Neural crest cell (in vitro differentiated cells): ENCODE data around the gene SLIT3. TPM values are rescaled to one million over a fixed set of nuclear protein-coding genes. Genes with fewer than 3 reads are reported as not detected.

ENCODE experiments used
- DNase-seq: peaks from one replicate; pipeline ENCODE4 v3.0.0; 2021; ENCODE audit warnings: low read depth, mixed read lengths, low spot score
- H3K27ac Mint-ChIP-seq: one replicate; pipeline ENCODE4 v1.8.0; 2021; ENCODE audit warnings: mild to moderate bottlenecking, mixed read lengths; ENCODE audit not compliant: unreplicated experiment
- H3K27me3 Mint-ChIP-seq: 2 replicates; pipeline ENCODE4 v1.8.0; 2021; ENCODE audit warnings: low read depth, mild to moderate bottlenecking, mixed read lengths
- H3K36me3 Mint-ChIP-seq: 2 replicates; pipeline ENCODE4 v1.8.0; 2021; ENCODE audit warnings: low read depth, mild to moderate bottlenecking, mixed read lengths
- H3K4me1 Mint-ChIP-seq: 2 replicates; pipeline ENCODE4 v1.8.0; 2021; ENCODE audit warnings: mixed read lengths
- H3K4me3 Mint-ChIP-seq: one replicate; pipeline ENCODE4 v1.8.0; 2021; ENCODE audit warnings: mild to moderate bottlenecking, mixed read lengths
- H3K9me3 Mint-ChIP-seq: 2 replicates; pipeline ENCODE4 v1.8.0; 2021; ENCODE audit warnings: mixed read lengths
- total RNA-seq: library from RNA; stranded (reverse); gene quantifications from 2 replicates; pipeline ENCODE4 v1.2.1, GENCODE V29; 2021
- TF ChIP-seq, protein P1 (sequence below): fragments of 200-600 bp; sonication (generic); conservative IDR thresholded peaks from 2 replicates; pipeline ENCODE4 v1.5.0; 2021; ENCODE audit warnings: antibody characterized with exemption, mild to moderate bottlenecking

The SLIT3 gene
- total RNA-seq, 1 donor from 2014 or later: 13.3 TPM

DNA sequence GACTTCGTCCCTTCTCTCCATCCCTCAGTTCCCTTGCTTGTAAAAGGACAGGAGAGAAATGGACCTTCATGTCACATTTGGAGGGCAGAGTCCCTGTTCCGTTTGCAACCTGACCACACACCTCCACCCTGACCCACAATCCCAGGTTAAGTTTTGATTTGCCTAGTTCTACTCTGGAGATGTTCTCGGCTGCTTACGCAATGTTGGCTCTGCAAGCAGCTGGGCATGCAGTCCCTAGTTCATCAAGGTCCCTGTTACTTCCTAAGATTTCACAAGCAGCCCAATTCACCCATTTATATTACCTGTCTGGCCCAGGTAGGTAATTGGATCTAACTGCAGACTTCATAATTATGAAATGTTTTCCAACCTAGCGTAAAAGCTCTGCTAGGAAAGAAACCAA, 28.8 kb downstream of the SLIT3 start:
- no peaks in the 10 kb centered on the region for H3K36me3 Mint-ChIP-seq
- H3K4me3 Mint-ChIP-seq: no peak overlapping the region
- no peak for DNase-seq
- peaks cover 7% of the 10 kb centered on the region for H3K4me1 Mint-ChIP-seq
- TF ChIP-seq, protein P1, sequence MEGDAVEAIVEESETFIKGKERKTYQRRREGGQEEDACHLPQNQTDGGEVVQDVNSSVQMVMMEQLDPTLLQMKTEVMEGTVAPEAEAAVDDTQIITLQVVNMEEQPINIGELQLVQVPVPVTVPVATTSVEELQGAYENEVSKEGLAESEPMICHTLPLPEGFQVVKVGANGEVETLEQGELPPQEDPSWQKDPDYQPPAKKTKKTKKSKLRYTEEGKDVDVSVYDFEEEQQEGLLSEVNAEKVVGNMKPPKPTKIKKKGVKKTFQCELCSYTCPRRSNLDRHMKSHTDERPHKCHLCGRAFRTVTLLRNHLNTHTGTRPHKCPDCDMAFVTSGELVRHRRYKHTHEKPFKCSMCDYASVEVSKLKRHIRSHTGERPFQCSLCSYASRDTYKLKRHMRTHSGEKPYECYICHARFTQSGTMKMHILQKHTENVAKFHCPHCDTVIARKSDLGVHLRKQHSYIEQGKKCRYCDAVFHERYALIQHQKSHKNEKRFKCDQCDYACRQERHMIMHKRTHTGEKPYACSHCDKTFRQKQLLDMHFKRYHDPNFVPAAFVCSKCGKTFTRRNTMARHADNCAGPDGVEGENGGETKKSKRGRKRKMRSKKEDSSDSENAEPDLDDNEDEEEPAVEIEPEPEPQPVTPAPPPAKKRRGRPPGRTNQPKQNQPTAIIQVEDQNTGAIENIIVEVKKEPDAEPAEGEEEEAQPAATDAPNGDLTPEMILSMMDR: no peak
- H3K9me3 Mint-ChIP-seq: peaks cover 3% of the 10 kb centered on the region
- no peak overlapping the region for H3K27ac Mint-ChIP-seq
- no peaks in the 10 kb centered on the region for H3K27me3 Mint-ChIP-seq

- no peak overlapping the region for H3K4me3 Mint-ChIP-seq
- TF ChIP-seq, protein P1: no peak
- no peak for DNase-seq
- H3K27me3 Mint-ChIP-seq: no peaks in the 10 kb centered on the region
- peaks cover 3% of the 10 kb centered on the region for H3K9me3 Mint-ChIP-seq
- peaks cover 7% of the 10 kb centered on the region for H3K4me1 Mint-ChIP-seq
- H3K36me3 Mint-ChIP-seq: no peaks in the 10 kb centered on the region
- H3K27ac Mint-ChIP-seq: no peak overlapping the region
These were observed 30.1 kb downstream of the SLIT3 start for GRCh38 chr5:169270827-169271226.

- H3K9me3 Mint-ChIP-seq: peaks cover 3% of the 10 kb centered on the region
- no peak overlapping the region for H3K4me3 Mint-ChIP-seq
- peaks cover 4% of the 10 kb centered on the region for H3K4me1 Mint-ChIP-seq
- H3K36me3 Mint-ChIP-seq: no peaks in the 10 kb centered on the region
- TF ChIP-seq, protein P1: no peak
- H3K27me3 Mint-ChIP-seq: no peaks in the 10 kb centered on the region
- H3K27ac Mint-ChIP-seq: no peak overlapping the region
- no peak for DNase-seq
These were observed 32.9 kb downstream of the SLIT3 start for GRCh38 chr5:169268019-169268418.

GRCh38 chr5:169265888-169266287, 35.1 kb downstream of the SLIT3 start:
- TF ChIP-seq, protein P1: peak; percentile 36
- Mint-ChIP-seq H3K9me3 (peaks cover 3% of the 10 kb centered on the region), H3K27ac (no peak overlapping the region), H3K27me3 (peaks cover 11% of the 10 kb centered on the region), H3K4me3 (no peak overlapping the region), H3K4me1 (no peaks in the 10 kb centered on the region), H3K36me3 (no peaks in the 10 kb centered on the region)
- DNase-seq: no peak

GRCh38 chr5:169263591-169263990, 37.3 kb downstream of the SLIT3 start:
- Mint-ChIP-seq H3K4me3 (no peak overlapping the region), H3K27me3 (peaks cover 11% of the 10 kb centered on the region), H3K4me1 (no peaks in the 10 kb centered on the region), H3K27ac (no peak overlapping the region), H3K36me3 (no peaks in the 10 kb centered on the region), H3K9me3 (no peaks in the 10 kb centered on the region)
- no peak for DNase-seq
- TF ChIP-seq, protein P1: no peak
